Neural cell (in vitro differentiated cells): ENCODE data around the gene MPP3.

Experiments
- CTCF ChIP-seq: fragments of 450-650 bp; IDR thresholded peaks from 2 replicates; pipeline ENCODE4 v1.5.1; 2014; ENCODE audit warnings: antibody characterized with exemption, mild to moderate bottlenecking, moderate library complexity; ENCODE audit not compliant: poor library complexity, severe bottlenecking
- EP300 ChIP-seq: fragments of 450-650 bp; conservative IDR thresholded peaks from 2 replicates; pipeline ENCODE4 v1.6.1; 2014; ENCODE audit warnings: antibody characterized with exemption, mild to moderate bottlenecking, moderate library complexity; ENCODE audit not compliant: poor library complexity, severe bottlenecking
- EZH2 ChIP-seq: fragments of 200-600, 300-800 bp; shearing (Covaris generic), sonication (generic); IDR thresholded peaks from 2 replicates; pipeline ENCODE4 v1.6.1; 2014; ENCODE audit warnings: antibody characterized with exemption, low read length, borderline replicate concordance, mild to moderate bottlenecking; ENCODE audit not compliant: insufficient read depth, poor library complexity, severe bottlenecking

GRCh38 chr17:43809121-43809520 is 23.8 kb downstream of the MPP3 start:
- TF ChIP-seq CTCF (no peak), EP300 (no peak), EZH2 (no peak)
